Cardiac muscle cell (in vitro differentiated cells and primary cell): ENCODE results near the gene KRTAP5-4. TPM values are rescaled to one million over a fixed set of nuclear protein-coding genes. Genes with fewer than 3 reads are reported as not detected.
"Not testable (repeated sequence)": the region's sequence is repeated elsewhere in the genome, so short reads cannot be mapped to it uniquely, and the experiment has no call there.

Experiments
- DNase-seq, 2 donors: peaks; one replicate each; pipeline versions ENCODE4 v3.0.0 to v3.0.0-alpha.2; 2010 to 2017; ENCODE audit warnings: low read depth in 1 of 2, low spot score in 1 of 2
- H3K27ac ChIP-seq: fragments of 200-600 bp; sonication (generic); 2 replicates; pipeline ENCODE4 v1.5.1; 2016
- H3K27me3 ChIP-seq: fragments of 200-600 bp; sonication (generic); 2 replicates; pipeline ENCODE4 v1.6.0; 2016; ENCODE audit warnings: control low read depth
- H3K36me3 ChIP-seq: fragments of 200-600 bp; sonication (generic); 2 replicates; pipeline ENCODE4 v1.5.1; 2016; ENCODE audit warnings: control low read depth
- H3K4me1 ChIP-seq: fragments of 200-600 bp; sonication (generic); 2 replicates; pipeline ENCODE4 v1.8.1; 2017; ENCODE audit warnings: low read depth, mild to moderate bottlenecking, mixed run types
- H3K4me3 ChIP-seq: fragments of 200-600 bp; sonication (generic); 2 replicates; pipeline ENCODE4 v1.5.1; 2016; ENCODE audit warnings: mild to moderate bottlenecking
- H3K9me3 ChIP-seq: fragments of 200-600 bp; sonication (generic); 2 replicates; pipeline ENCODE4 v1.5.1; 2017; ENCODE audit warnings: low read depth, mild to moderate bottlenecking, control low read depth
- polyA plus RNA-seq: library from polyadenylated mRNA; unstranded; fragments of >200 nt; fragmentation: Nextera tagmentation; extraction: Ambion mirVana; gene quantifications from 2 replicates; pipeline ENCODE4 v1.2.1, GENCODE V29; 2016
- total RNA-seq: library from RNA; depleted of rRNA; stranded (reverse); fragments of >200 nt; gene quantifications from 2 replicates; pipeline ENCODE4 v1.2.3, GENCODE V29; 2016
- TF ChIP-seq, protein P1 (sequence below): IDR thresholded peaks from 2 replicates; pipeline ENCODE4 v1.5.1; 2012; ENCODE audit warnings: low read depth, mild to moderate bottlenecking, low read length

KRTAP5-4 gene
- total and polyA plus RNA-seq, 2 experiments from 2014 or later: not detected

DNA sequence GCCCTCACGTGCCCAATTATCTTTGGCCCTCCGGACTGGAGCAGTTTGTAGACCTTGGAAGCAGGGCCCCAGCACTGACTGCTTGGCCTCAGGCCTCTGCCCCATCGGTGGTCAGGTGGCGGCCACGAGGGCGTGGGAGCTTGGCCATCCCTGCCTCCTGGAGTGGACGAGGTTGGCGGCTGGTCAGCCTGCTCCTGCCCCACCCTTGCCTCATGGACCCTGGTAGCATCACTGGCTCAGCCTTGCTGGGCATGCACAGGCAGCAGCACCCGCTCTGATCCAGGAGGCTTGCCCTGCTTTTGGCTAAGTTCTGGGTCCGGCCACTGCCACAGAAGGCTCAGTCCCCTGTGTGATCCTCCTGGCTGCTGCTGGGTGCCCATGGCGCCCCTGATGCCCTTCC lies 17.8 kb downstream of the KRTAP5-4 start:
- Histone ChIP-seq H3K4me3 (no peak overlapping the region), H3K27ac (no peak overlapping the region), H3K9me3 (no peaks in the 10 kb centered on the region), H3K27me3 (peaks cover 6% of the 10 kb centered on the region), H3K36me3 (no peaks in the 10 kb centered on the region), H3K4me1 (no peaks in the 10 kb centered on the region)
- DNase-seq: no peak
- TF ChIP-seq, protein P1, sequence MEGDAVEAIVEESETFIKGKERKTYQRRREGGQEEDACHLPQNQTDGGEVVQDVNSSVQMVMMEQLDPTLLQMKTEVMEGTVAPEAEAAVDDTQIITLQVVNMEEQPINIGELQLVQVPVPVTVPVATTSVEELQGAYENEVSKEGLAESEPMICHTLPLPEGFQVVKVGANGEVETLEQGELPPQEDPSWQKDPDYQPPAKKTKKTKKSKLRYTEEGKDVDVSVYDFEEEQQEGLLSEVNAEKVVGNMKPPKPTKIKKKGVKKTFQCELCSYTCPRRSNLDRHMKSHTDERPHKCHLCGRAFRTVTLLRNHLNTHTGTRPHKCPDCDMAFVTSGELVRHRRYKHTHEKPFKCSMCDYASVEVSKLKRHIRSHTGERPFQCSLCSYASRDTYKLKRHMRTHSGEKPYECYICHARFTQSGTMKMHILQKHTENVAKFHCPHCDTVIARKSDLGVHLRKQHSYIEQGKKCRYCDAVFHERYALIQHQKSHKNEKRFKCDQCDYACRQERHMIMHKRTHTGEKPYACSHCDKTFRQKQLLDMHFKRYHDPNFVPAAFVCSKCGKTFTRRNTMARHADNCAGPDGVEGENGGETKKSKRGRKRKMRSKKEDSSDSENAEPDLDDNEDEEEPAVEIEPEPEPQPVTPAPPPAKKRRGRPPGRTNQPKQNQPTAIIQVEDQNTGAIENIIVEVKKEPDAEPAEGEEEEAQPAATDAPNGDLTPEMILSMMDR: no peak

DNA sequence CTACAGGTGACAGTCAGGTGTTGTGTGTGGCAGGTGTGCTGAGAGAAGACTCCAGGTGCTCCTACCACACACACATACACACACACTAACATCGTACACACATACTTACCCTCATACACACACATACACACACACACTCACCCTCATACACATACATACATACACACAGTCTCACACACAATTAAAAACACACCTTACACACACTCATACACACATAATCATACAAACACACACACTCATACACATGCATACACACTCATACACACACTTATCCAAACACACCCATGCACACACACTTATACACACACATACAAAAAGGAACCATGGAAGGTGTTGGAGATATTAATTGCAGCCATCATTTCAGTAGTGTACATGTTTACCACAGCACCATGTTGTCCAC lies 18.3 kb downstream of the KRTAP5-4 start:
- Histone ChIP-seq H3K36me3 (no peaks in the 10 kb centered on the region), H3K27me3 (peaks cover 6% of the 10 kb centered on the region), H3K4me3 (no peak overlapping the region), H3K4me1 (no peaks in the 10 kb centered on the region), H3K9me3 (no peaks in the 10 kb centered on the region), H3K27ac (no peak overlapping the region)
- TF ChIP-seq, protein P1: no peak
- DNase-seq: no peak

DNA sequence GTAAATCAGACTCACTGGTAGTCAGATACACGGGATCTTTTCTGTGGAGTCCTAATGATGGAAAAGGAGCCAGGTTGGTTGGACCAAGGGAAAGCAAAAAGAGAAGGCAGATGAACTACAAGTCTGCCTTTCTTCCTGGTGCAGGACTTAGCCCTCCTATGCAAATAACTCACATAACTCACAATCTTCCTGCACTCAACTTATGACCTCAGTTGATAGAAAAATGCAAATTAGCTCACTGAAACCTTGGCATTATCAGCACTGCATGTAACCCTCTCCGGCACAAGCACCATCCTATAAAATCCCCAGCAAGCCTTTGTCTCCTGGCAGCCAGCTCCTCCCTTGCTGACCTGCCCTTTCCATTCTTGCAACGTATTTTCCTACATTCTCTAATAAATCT lies 20.3 kb downstream of the KRTAP5-4 start:
- not testable (repeated sequence) for H3K36me3 ChIP-seq, H3K4me1 ChIP-seq, H3K4me3 ChIP-seq, H3K27ac ChIP-seq, DNase-seq, H3K9me3 ChIP-seq
- H3K27me3 ChIP-seq: peaks cover 13% of the 10 kb centered on the region

DNA sequence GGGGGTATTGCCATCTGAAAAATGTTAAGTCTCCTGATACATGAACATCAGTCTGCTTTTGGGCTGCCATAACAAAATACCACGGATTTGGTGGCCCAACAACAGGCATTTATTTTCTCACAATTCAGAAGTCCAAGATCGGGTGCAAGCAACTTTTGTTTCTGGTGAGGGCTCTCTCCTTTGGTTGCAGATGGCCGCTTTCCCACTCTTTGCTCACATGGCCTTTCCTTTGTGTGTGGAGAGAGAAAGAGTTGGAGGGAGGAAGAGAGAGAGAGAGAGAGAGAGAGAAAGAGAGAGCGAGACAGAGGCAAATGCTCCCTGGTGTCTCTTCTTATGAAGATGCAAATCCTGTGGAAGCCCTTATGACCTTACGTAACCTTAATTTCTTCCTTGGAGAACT lies 21.3 kb downstream of the KRTAP5-4 start:
- DNase-seq: no peak
- TF ChIP-seq, protein P1: no peak
- peaks cover 13% of the 10 kb centered on the region for H3K27me3 ChIP-seq

DNA sequence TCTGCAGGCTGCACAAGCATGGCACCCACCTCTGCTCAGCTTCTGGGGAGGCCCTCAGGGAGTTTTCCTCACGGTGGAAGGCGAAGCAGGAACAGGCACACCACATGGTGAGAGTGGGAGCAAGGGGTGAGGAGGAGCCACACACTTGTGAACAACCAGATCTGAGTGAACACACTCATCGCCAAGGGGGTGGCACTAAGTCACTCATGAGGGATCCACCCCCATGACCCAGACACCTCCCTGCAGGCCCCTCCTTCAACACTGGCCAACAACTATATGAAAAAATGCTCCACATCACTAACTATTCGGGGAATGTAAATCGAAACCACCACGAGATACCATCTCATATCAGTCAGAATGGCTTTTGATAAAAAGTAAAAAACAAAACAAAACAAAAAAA lies 23.1 kb downstream of the KRTAP5-4 start:
- Histone ChIP-seq H3K4me1 (no peaks in the 10 kb centered on the region), H3K27ac (no peak overlapping the region), H3K4me3 (no peak overlapping the region), H3K27me3 (peaks cover 14% of the 10 kb centered on the region), H3K9me3 (no peaks in the 10 kb centered on the region), H3K36me3 (no peaks in the 10 kb centered on the region)
- no peak for DNase-seq
- TF ChIP-seq, protein P1: no peak

More for the DNA sequence above, 21.3 kb downstream of the KRTAP5-4 start:
- Histone ChIP-seq H3K4me1 (no peaks in the 10 kb centered on the region), H3K4me3 (no peak overlapping the region), H3K27ac (no peak overlapping the region), H3K9me3 (no peaks in the 10 kb centered on the region), H3K36me3 (no peaks in the 10 kb centered on the region)

DNA sequence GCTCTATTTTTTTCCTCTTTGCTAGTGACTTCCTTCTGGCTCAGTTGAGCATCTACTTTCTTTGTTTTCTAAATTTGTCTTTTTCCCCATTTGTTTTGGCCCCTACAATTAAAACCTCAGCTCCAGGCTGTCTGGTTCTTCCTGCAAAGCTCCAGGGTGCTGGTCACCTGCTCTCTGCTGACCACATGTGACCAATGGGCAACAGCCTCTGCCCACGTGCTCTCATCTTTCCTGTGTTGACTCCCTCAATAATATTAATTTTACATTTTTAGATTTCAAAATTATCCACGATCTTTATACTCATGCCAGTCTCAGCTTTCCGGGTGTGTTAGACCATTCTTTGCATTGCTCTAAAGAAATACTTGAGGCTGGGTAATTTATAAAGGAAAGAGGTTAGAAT lies 23.5 kb downstream of the KRTAP5-4 start:
- not testable (repeated sequence) for H3K9me3 ChIP-seq, H3K4me1 ChIP-seq, DNase-seq, H3K27ac ChIP-seq, H3K36me3 ChIP-seq, H3K4me3 ChIP-seq
- H3K27me3 ChIP-seq: peaks cover 18% of the 10 kb centered on the region

DNA sequence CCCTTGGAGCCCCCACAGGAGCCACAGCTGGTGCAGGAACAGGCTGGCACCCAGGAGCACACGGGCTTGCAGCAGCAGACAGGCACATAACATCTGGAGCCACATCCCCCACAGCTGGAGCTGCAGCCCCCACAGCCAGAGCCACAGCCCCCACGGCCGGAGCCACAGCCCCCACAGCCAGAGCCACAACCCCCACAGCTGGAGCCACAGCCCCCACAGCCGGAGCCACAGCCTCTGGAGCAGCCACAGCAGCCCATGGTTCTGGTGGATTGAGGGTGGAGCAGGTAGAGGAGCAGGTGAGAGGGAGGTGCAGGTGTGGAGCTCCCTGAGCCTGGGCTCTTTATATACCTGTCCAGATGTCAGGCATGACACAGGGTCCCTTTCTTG lies 24.0 kb downstream of the KRTAP5-4 start, which contains the start of gene KRTAP5-2:
TSS of gene KRTAP5-2 (minus strand) at position 301 of the 387 bp plus-strand sequence. CDS start at position 257, 44 bp downstream.
- TF ChIP-seq, protein P1: no peak
- Histone ChIP-seq H3K27ac (no peak within 1 kb of the TSS), H3K27me3 (peaks cover 21% of the 10 kb centered on the region), H3K9me3 (no peaks in the 10 kb centered on the region), H3K36me3 (no peaks in the 10 kb centered on the region), H3K4me3 (no peak within 1 kb of the TSS), H3K4me1 (no peaks in the 10 kb centered on the region)
- DNase-seq: no peak
